K562 (cell line): ENCODE results near the gene SURF4. TPM values are rescaled to one million over a fixed set of nuclear protein-coding genes. Genes with fewer than 3 reads are reported as not detected.

Experiments
- ATAC-seq: fragments of 200-7000 bp; cut with Tn5 transposase; 3 replicates; pipeline ENCODE4 v1.9.1; 2020; ENCODE audit warnings: moderate library complexity
- BruUV-seq: library from RNA; stranded (reverse); fragments of 400-500 nt; replicated peaks from 2 replicates; lab custom pipeline; 2021; lab: Mats Ljungman, UMichigan
- CTCF ChIA-PET: fragments of 300-600 bp; formaldehyde crosslinking; extraction: SDS; loops from one replicate; lab custom pipeline; 2021; ENCODE audit warnings: low intra/inter-chr PET ratio; lab: Yijun Ruan, JAX
- POLR2A ChIA-PET: fragments of 300-600, 350-650 bp; sonication (Branson Sonifier 250); formaldehyde crosslinking; extraction: SDS; loops from one replicate; lab custom pipeline; 2021; ENCODE audit warnings: antibody characterized with exemption, inconsistent platforms; lab: Yijun Ruan, JAX
- DNase-seq, 4 experiments: peaks; one replicate each; pipeline versions ENCODE4 v3.0.0 to v3.0.0-alpha.2; 2011 to 2018; ENCODE audit warnings: low spot score in 3 of 4, mixed read lengths in 3 of 4; ENCODE audit errors: extremely low read depth in 1 of 4
- FAIRE-seq: peaks from 2 replicates; lab custom pipeline; 2011; peaks lifted over from hg19 to GRCh38; lab: Jason Lieb, UNC
- H2AFZ ChIP-seq: 2 replicates; pipeline ENCODE4 v1.6.0; 2011; ENCODE audit warnings: low read depth, low read length, control low read depth, inconsistent platforms
- H3K27ac ChIP-seq: fragments of 200-600 bp; 3 replicates; pipeline ENCODE4 v1.8.0; 2011; ENCODE audit warnings: low read depth, mild to moderate bottlenecking, control low read depth, inconsistent platforms, low read length, moderate library complexity, mixed read lengths; ENCODE audit errors: extremely low read depth
- H3K27me3 ChIP-seq, 2 experiments: fragments of 300-600 bp in 1 of 2; 2 replicates in 1 of 2; 3 replicates in 1 of 2; pipeline versions ENCODE4 v1.6.0 to v1.8.0; 2011; ENCODE audit warnings: inconsistent platforms in 2 of 2, low read length in 2 of 2, mild to moderate bottlenecking in 1 of 2, mixed read lengths in 1 of 2, moderate library complexity in 1 of 2; ENCODE audit not compliant: control insufficient read depth in 2 of 2, insufficient read depth in 2 of 2
- H3K36me3 ChIP-seq: fragments of 300-600 bp; 3 replicates; pipeline ENCODE4 v1.8.0; 2011; ENCODE audit warnings: mild to moderate bottlenecking, low read length, inconsistent platforms; ENCODE audit not compliant: control insufficient read depth, insufficient read depth
- H3K4me1 ChIP-seq, 2 experiments: fragments of 200-600 bp in 1 of 2; replicated peaks in 1 of 2; 2 replicates in 1 of 2; 3 replicates in 1 of 2; pipeline versions ENCODE4 v1.5.1 to v1.8.0; 2011; ENCODE audit warnings: inconsistent platforms in 2 of 2, low read length in 2 of 2, mild to moderate bottlenecking in 1 of 2, mixed read lengths in 1 of 2, moderate library complexity in 1 of 2; ENCODE audit not compliant: control insufficient read depth in 2 of 2, insufficient read depth in 2 of 2
- H3K4me2 ChIP-seq: 2 replicates; pipeline ENCODE4 v1.6.1; 2011; ENCODE audit warnings: low read length, control low read depth, inconsistent platforms, mixed read lengths; ENCODE audit not compliant: insufficient read depth
- H3K4me3 ChIP-seq: fragments of 200-600 bp; sonication (generic), shearing (Covaris generic); 2 replicates; pipeline ENCODE4 v1.5.1; 2016; ENCODE audit warnings: control low read depth, inconsistent platforms
- H3K79me2 ChIP-seq: fragments of 200-600 bp; 3 replicates; pipeline ENCODE4 v1.8.0; 2011; ENCODE audit warnings: low read length, inconsistent platforms; ENCODE audit not compliant: control insufficient read depth, insufficient read depth
- H3K9ac ChIP-seq, 2 experiments: 2 replicates each; pipeline versions ENCODE4 v1.6.0 to v1.6.1; 2011; ENCODE audit warnings: low read depth in 2 of 2, low read length in 2 of 2, control low read depth in 1 of 2, inconsistent platforms in 1 of 2, mild to moderate bottlenecking in 1 of 2, mixed read lengths in 1 of 2; ENCODE audit not compliant: insufficient read depth in 1 of 2
- H3K9me1 ChIP-seq: one replicate; pipeline ENCODE4 v1.6.0; 2011; ENCODE audit warnings: inconsistent platforms, mild to moderate bottlenecking, low read length, moderate library complexity; ENCODE audit not compliant: control insufficient read depth, insufficient read depth
- H3K9me3 ChIP-seq: replicated peaks from 2 replicates; pipeline ENCODE4 v1.5.1; 2011; ENCODE audit warnings: low read depth, low read length, inconsistent platforms; ENCODE audit not compliant: control insufficient read depth, insufficient read depth
- H4K20me1 ChIP-seq: replicated peaks from 2 replicates; pipeline ENCODE4 v1.6.1; 2011; ENCODE audit warnings: low read length, inconsistent platforms, mixed read lengths; ENCODE audit not compliant: control insufficient read depth, insufficient read depth
- CEBPG ChIP-seq, 3 experiments: fragments of 200-800 bp in 1 of 3; sonication (Bioruptor generic) in 1 of 3; sonication (generic) in 1 of 3; formaldehyde crosslinking in 1 of 3; IDR thresholded peaks in 2 of 3; conservative IDR thresholded peaks in 1 of 3; 2 replicates each; pipeline versions ENCODE4 v1.6.1 to v1.8.0; 2016 to 2022; ENCODE audit warnings: missing compliant biosample characterization in 2 of 3, missing genetic modification characterization in 2 of 3, mild to moderate bottlenecking in 1 of 3, missing genetic modification reagents in 1 of 3
- FOXA3 ChIP-seq, 2 experiments: fragments of 450-650 bp in 1 of 2; sonication (generic) in 1 of 2; formaldehyde crosslinking; IDR thresholded peaks in 1 of 2; conservative IDR thresholded peaks in 1 of 2; 2 replicates each; pipeline versions ENCODE4 v1.4.0 to v1.8.0; 2020 to 2022; ENCODE audit warnings: mild to moderate bottlenecking in 2 of 2, missing genetic modification reagents in 1 of 2
- FOXP1 ChIP-seq: sonication (generic); formaldehyde crosslinking; IDR thresholded peaks from 2 replicates; pipeline ENCODE4 v1.8.0; 2022; ENCODE audit warnings: mild to moderate bottlenecking, missing genetic modification reagents
- GABPA ChIP-seq: fragments of 200-800 bp; sonication (Bioruptor generic); conservative IDR thresholded peaks from 2 replicates; pipeline ENCODE4 v1.6.1; 2016; ENCODE audit warnings: low read depth, missing genetic modification characterization, missing compliant biosample characterization
- NFYB ChIP-seq: IDR thresholded peaks from 2 replicates; pipeline ENCODE4 v1.6.1; 2011; ENCODE audit warnings: mild to moderate bottlenecking, moderate library complexity; ENCODE audit not compliant: insufficient read length; ENCODE audit errors: extremely low read depth
- PRPF4 ChIP-seq: fragments of 200-400 bp; formaldehyde crosslinking; IDR thresholded peaks from one replicate; pipeline ENCODE4 v1.6.1; 2017; ENCODE audit warnings: low read length, low read depth, mild to moderate bottlenecking; ENCODE audit not compliant: insufficient read depth, poor library complexity, severe bottlenecking
- RBFOX2 ChIP-seq: fragments of 200-400 bp; formaldehyde crosslinking; IDR thresholded peaks from 2 replicates; pipeline ENCODE4 v1.6.1; 2017; ENCODE audit warnings: low read depth, mild to moderate bottlenecking, low read length, moderate library complexity
- ZBTB40 ChIP-seq, 2 experiments: fragments of 450-650 bp in 1 of 2; sonication (generic) in 1 of 2; formaldehyde crosslinking in 1 of 2; IDR thresholded peaks; 2 replicates each; pipeline versions ENCODE4 v1.7.1 to v1.9.0; 2016 to 2022; ENCODE audit warnings: inconsistent platforms in 1 of 2, mild to moderate bottlenecking in 1 of 2, missing genetic modification reagents in 1 of 2
- ZNF785 ChIP-seq: fragments of 250-450 bp; sonication (Bioruptor Pico); IDR thresholded peaks from 2 replicates; pipeline ENCODE4 v1.4.0; 2020; ENCODE audit warnings: mild to moderate bottlenecking
- WGBS: fragments of 100-300 bp; shearing (Covaris generic); methylation state at CpG from one replicate; pipeline ENCODE4 v1.1.6; 2016; ENCODE audit warnings: low coverage, mixed read lengths; ENCODE audit not compliant: insufficient coverage; ENCODE audit errors: missing lambda C conversion rate; 5-methylcytosine and 5-hydroxymethylcytosine counted together
- in situ Hi-C: fragments of 300-500 bp; cut with MboI; formaldehyde crosslinking; loops from 4 replicates; pipeline ENCODE4 v1.15.0; 2018; ENCODE audit warnings: inconsistent platforms, mixed read lengths
- intact Hi-C: fragments of 100-400 bp; cut with micrococcal nuclease; formaldehyde crosslinking; loops from 2 replicates; pipeline ENCODE4 v1.14.2; 2022
- polyA plus RNA-seq, 8 experiments: library from polyadenylated mRNA; depleted of rRNA in 4 of 8; stranded (reverse) in 5 of 8; unstranded in 3 of 8; fragments of >200 nt; fragmentation: Nextera tagmentation in 2 of 8; fragmentation: Illumina TruSeq in 1 of 8; extraction: Ambion mirVana in 2 of 8; extraction: Trizol in 1 of 8; gene quantifications; 2 replicates each; pipeline versions ENCODE4 v1.2.1 to v1.2.3, GENCODE V29; 2011 to 2014; ENCODE audit warnings: inconsistent platforms in 1 of 8, missing spikeins in 1 of 8
- total RNA-seq, 7 experiments: library from RNA; depleted of rRNA in 6 of 7; stranded (reverse); fragments of >200 nt in 6 of 7; fragmentation: Illumina TruSeq in 2 of 7; extraction: Trizol in 2 of 7; gene quantifications; 2 replicates each; pipeline versions ENCODE4 v1.2.1 to v1.2.3, GENCODE V29; 2011 to 2021; ENCODE audit warnings: low replicate concordance in 1 of 7

Gene SURF4
- total and polyA plus RNA-seq, 9 of the 15 experiments (the other 6 are each of a cell fraction or from before 2014, with no cell fraction given), result 8.4 to 176 (median 130) TPM

- Histone ChIP-seq H3K4me1 (peaks cover 16 to 31% of the 10 kb centered on the region in 2 experiments; a peak in 4 of 5 replicates), H3K27me3 (no peaks in the 10 kb centered on the region), H4K20me1 (peaks cover 32% of the 10 kb centered on the region), H3K9ac (peak overlapping the region; percentile 100), H3K27ac (peak overlapping the region; percentile 98), H2AFZ (no peak overlapping the region), H3K9me3 (no peaks in the 10 kb centered on the region), H3K36me3 (peaks cover 74% of the 10 kb centered on the region), H3K9me1 (peaks cover 3% of the 10 kb centered on the region), H3K4me2 (peak overlapping the region; percentile 93), H3K4me3 (peak overlapping the region; percentile 100), H3K79me2 (peaks cover 57% of the 10 kb centered on the region)
- ATAC-seq (no peak), DNase-seq (no peak), FAIRE-seq (peak; percentile 6)
- in situ Hi-C loops, result no loop called here
- BruUV-seq, result TSS peak; percentile 62
- 2% methylated on average over 25 of the region's 25 CpGs for WGBS
- ChIA-PET CTCF (no interaction called here), POLR2A (interaction anchor here (1.0 to 3.4 kb wide), 18 partner anchors 8 to 321 kb away, joined by 3 to 31 read pairs (median 6); partner anchors contain the start of genes SLC2A6, SURF1 and SURF2)
- intact Hi-C loops, result no loop called here
- TF ChIP-seq ZBTB40 (IDR thresholded peaks at IDR 0.05), result peak; percentile 61
- no peak for TF ChIP-seq ZBTB40 (CRISPR knock-in tag; IDR thresholded peaks at IDR 0.05)
- TF ChIP-seq ZNF785 (CRISPR knock-in tag), result no peak
- no peak for TF ChIP-seq NFYB
- peak; percentile 70; the same call in 1 of the 2 replicates for TF ChIP-seq RBFOX2
- 0 out of 2 replicates have a peak, but pooled peaks have one; percentile 1 for TF ChIP-seq GABPA (tag)
- TF ChIP-seq CEBPG (CRISPR knock-in tag; IDR thresholded peaks at IDR 0.05), result peak; percentile 37; the same call in 1 of the 2 replicates
- no peak for TF ChIP-seq CEBPG (tag; conservative IDR thresholded peaks at IDR 0.05 in 1 of 2, IDR thresholded peaks at IDR 0.05 in 1 of 2)
- TF ChIP-seq FOXA3 (CRISPR knock-in tag; conservative IDR thresholded peaks at IDR 0.05 in 1 of 2, IDR thresholded peaks at IDR 0.05 in 1 of 2), result peak in 1 of 2 experiments; percentile 41; a peak in 1 of 4 replicates
- TF ChIP-seq FOXP1 (CRISPR knock-in tag), result peak; percentile 59; the same call in 1 of the 2 replicates
- peak; percentile 4 for TF ChIP-seq PRPF4
These were observed 26.9 kb downstream of the SURF4 start for GRCh38 chr9:133348718-133349573.
